Natural killer cell (primary cell): Measurements from ENCODE around the gene DOCK2. TPM values are rescaled to one million over a fixed set of nuclear protein-coding genes. Genes with fewer than 3 reads are reported as not detected.
A peak's percentile ranks its signal among the peaks of the same experiment; 100 is the strongest.

Experiments used
- ATAC-seq, 3 donors: fragments of 150-1000 bp in 2 of 3; fragments of 200-7000 bp in 1 of 3; cut with Tn5 transposase; 1 replicate in 1 of 3; 2 replicates in 2 of 3; pipeline ENCODE4 v1.10.0; 2021; ENCODE audit warnings: mild to moderate bottlenecking in 2 of 3, moderate library complexity in 2 of 3
- DNase-seq, 2 donors: peaks; one replicate each; pipeline versions ENCODE4 v3.0.0 to v3.0.0-alpha.2; 2013 to 2021; ENCODE audit warnings: mixed read lengths in 1 of 2
- H3K27ac ChIP-seq: one replicate; pipeline ENCODE4 v1.5.1; 2013; ENCODE audit warnings: mild to moderate bottlenecking, low read length
- H3K27me3 ChIP-seq: one replicate; pipeline ENCODE4 v1.6.1; 2013; ENCODE audit warnings: low read length; ENCODE audit not compliant: control insufficient read depth, insufficient read depth
- H3K36me3 ChIP-seq: one replicate; pipeline ENCODE4 v1.6.1; 2013; ENCODE audit warnings: low read length; ENCODE audit not compliant: control insufficient read depth, insufficient read depth
- H3K4me1 ChIP-seq: one replicate; pipeline ENCODE4 v1.6.1; 2013; ENCODE audit warnings: low read length; ENCODE audit not compliant: control insufficient read depth, insufficient read depth
- H3K4me3 ChIP-seq: one replicate; pipeline ENCODE4 v1.5.1; 2013; ENCODE audit warnings: low read length
- H3K9me3 ChIP-seq: one replicate; pipeline ENCODE4 v1.6.1; 2013; ENCODE audit warnings: low read length; ENCODE audit not compliant: control insufficient read depth, insufficient read depth
- H3K27ac Mint-ChIP-seq, 2 donors: one replicate each; pipeline ENCODE4 v1.8.0; 2022; ENCODE audit warnings: mild to moderate bottlenecking in 2 of 2, mixed read lengths in 2 of 2, moderate library complexity in 1 of 2
- H3K27me3 Mint-ChIP-seq, 2 donors: one replicate each; pipeline ENCODE4 v1.8.0; 2022; ENCODE audit warnings: low read depth in 2 of 2, mixed read lengths in 2 of 2
- H3K36me3 Mint-ChIP-seq: one replicate; pipeline ENCODE4 v1.8.0; 2022; ENCODE audit warnings: mixed read lengths
- H3K4me1 Mint-ChIP-seq, 2 donors: one replicate each; pipeline ENCODE4 v1.8.0; 2022; ENCODE audit warnings: mixed read lengths in 2 of 2
- H3K4me3 Mint-ChIP-seq: one replicate; pipeline ENCODE4 v1.8.0; 2022; ENCODE audit warnings: mild to moderate bottlenecking, moderate library complexity, mixed read lengths
- H3K9me3 Mint-ChIP-seq, 2 donors: one replicate each; pipeline ENCODE4 v1.8.0; 2022; ENCODE audit warnings: mixed read lengths in 2 of 2
- CTCF ChIP-seq: fragments of 200-600 bp; IDR thresholded peaks from one replicate; pipeline ENCODE4 v1.8.0; 2022; ENCODE audit warnings: antibody characterized with exemption
- WGBS: methylation state at CpG from one replicate; pipeline ENCODE4 v1.1.7; 2013; ENCODE audit warnings: missing lambda C conversion rate; ENCODE audit not compliant: insufficient coverage; 5-methylcytosine and 5-hydroxymethylcytosine counted together
- intact Hi-C: fragments of 100-400 bp; cut with micrococcal nuclease; formaldehyde crosslinking; loops from one replicate; pipeline ENCODE4 v1.14.2; 2022
- total RNA-seq, 4 donors: library from RNA; stranded (reverse); fragments of 120-200 nt in 1 of 4; gene quantifications; one replicate each; pipeline versions ENCODE4 v1.2.3 to v1.2.4, GENCODE V29; 2013 to 2022

DOCK2 gene
- total RNA-seq, 3 donors from 2014 or later (not counting 1 experiment from before 2014, with no cell fraction given): 317 to 361 (median 320) TPM

- 73% methylated on average over 6 of the region's 6 CpGs for WGBS
- DNase-seq (no peak), ATAC-seq (no peak)
- no peak for TF ChIP-seq CTCF
- Histone ChIP-seq H3K4me3 (no peak overlapping the region), H3K27me3 (no peaks in the 10 kb centered on the region), H3K36me3 (peaks cover 52% of the 10 kb centered on the region), H3K4me1 (no peaks in the 10 kb centered on the region), H3K9me3 (no peaks in the 10 kb centered on the region), H3K27ac (no peak overlapping the region)
- Mint-ChIP-seq H3K9me3 (no peaks in the 10 kb centered on the region), H3K4me1 (peaks cover 30 to 32% of the 10 kb centered on the region in 2 donors), H3K27ac (peak overlapping the region; percentile 59), H3K36me3 (no peaks in the 10 kb centered on the region), H3K4me3 (no peak overlapping the region), H3K27me3 (no peaks in the 10 kb centered on the region)
- intact Hi-C loops: no loop called here
Measured at GRCh38 chr5:169670769-169671525, 33.9 kb downstream of the DOCK2 start.

GRCh38 chr5:169682026-169682425 lies 45.0 kb downstream of the DOCK2 start:
- no peak for TF ChIP-seq CTCF
- peaks cover 30% of the 10 kb centered on the region for H3K36me3 Mint-ChIP-seq
- no peaks in the 10 kb centered on the region for H3K9me3 Mint-ChIP-seq
- H3K4me1 ChIP-seq: no peaks in the 10 kb centered on the region
- WGBS: 100% methylated on average over 1 of the region's 2 CpGs
- peaks cover 0 to 10% of the 10 kb centered on the region in 2 donors for H3K4me1 Mint-ChIP-seq
- H3K4me3 ChIP-seq: no peak overlapping the region
- DNase-seq: no peak
- H3K27me3 ChIP-seq: no peaks in the 10 kb centered on the region
- no peaks in the 10 kb centered on the region for H3K27me3 Mint-ChIP-seq
- intact Hi-C loops: no loop called here
- peaks cover 86% of the 10 kb centered on the region for H3K36me3 ChIP-seq
- no peaks in the 10 kb centered on the region for H3K9me3 ChIP-seq
- H3K4me3 Mint-ChIP-seq: no peak overlapping the region
- no peak overlapping the region for H3K27ac ChIP-seq
- ATAC-seq: no peak
- H3K27ac Mint-ChIP-seq: no peak overlapping the region

- intact Hi-C loops: no loop called here
- no peak overlapping the region for H3K27ac ChIP-seq
- no peaks in the 10 kb centered on the region for H3K4me1 ChIP-seq
- no peaks in the 10 kb centered on the region for H3K9me3 ChIP-seq
- H3K36me3 Mint-ChIP-seq: peaks cover 41% of the 10 kb centered on the region
- no peak overlapping the region for H3K4me3 Mint-ChIP-seq
- no peaks in the 10 kb centered on the region for H3K9me3 Mint-ChIP-seq
- H3K4me1 Mint-ChIP-seq: peaks cover 7 to 22% of the 10 kb centered on the region in 2 donors
- peak overlapping the region; percentile 53 to 57 for H3K27ac Mint-ChIP-seq
- WGBS: 81% methylated on average over 5 of the region's 5 CpGs
- TF ChIP-seq CTCF: no peak
- no peaks in the 10 kb centered on the region for H3K27me3 ChIP-seq
- H3K36me3 ChIP-seq: peaks cover 93% of the 10 kb centered on the region
- H3K27me3 Mint-ChIP-seq: no peaks in the 10 kb centered on the region
- ATAC-seq (no peak), DNase-seq (no peak)
- no peak overlapping the region for H3K4me3 ChIP-seq
Measured at GRCh38 chr5:169686137-169686536, 49.1 kb downstream of the DOCK2 start.

- ATAC-seq (no peak), DNase-seq (no peak)
- WGBS: 26% methylated on average over 2 of the region's 3 CpGs
- Histone ChIP-seq H3K36me3 (peaks cover 88% of the 10 kb centered on the region), H3K4me3 (no peak overlapping the region), H3K4me1 (no peaks in the 10 kb centered on the region), H3K27ac (no peak overlapping the region), H3K9me3 (no peaks in the 10 kb centered on the region), H3K27me3 (no peaks in the 10 kb centered on the region)
- Mint-ChIP-seq H3K27me3 (no peaks in the 10 kb centered on the region), H3K27ac (peak overlapping the region in 1 of 2 donors; percentile 6), H3K9me3 (no peaks in the 10 kb centered on the region), H3K36me3 (peaks cover 33% of the 10 kb centered on the region), H3K4me3 (no peak overlapping the region), H3K4me1 (peaks cover 15 to 30% of the 10 kb centered on the region in 2 donors)
- no peak for TF ChIP-seq CTCF
- intact Hi-C loops: no loop called here
Measured at GRCh38 chr5:169688106-169688505, 51.0 kb downstream of the DOCK2 start.
